NCI-H526 treated with DMSO at 0.1 percent for 48 hours (cell line): Measurements from ENCODE around the gene PTMS.

ENCODE experiments used
- DNase-seq: peaks from one replicate; lab custom pipeline; 2025; lab: John Stamatoyannopoulos, UW

PTMS gene

GRCh38 chr12:6788972-6789924 is 23.1 kb downstream of the PTMS start, which contains the start of gene CD4:
Gene CD4, plus strand, starts transcription at chr12:6789528. Its CDS starts 10,611 bp downstream, at chr12:6800139.
- DNase-seq, result no peak

GRCh38 chr12:6790496-6791150 is 24.5 kb downstream of the PTMS start:
- no peak for DNase-seq

- no peak for DNase-seq
Measured at GRCh38 chr12:6791931-6792520, 25.9 kb downstream of the PTMS start.

- no peak for DNase-seq
Measured at GRCh38 chr12:6792522-6793201, 26.5 kb downstream of the PTMS start.

GRCh38 chr12:6795088-6795487 is 28.9 kb downstream of the PTMS start:
- no peak for DNase-seq

- no peak for DNase-seq
Measured at GRCh38 chr12:6796576-6796975, 30.4 kb downstream of the PTMS start.

- DNase-seq, result no peak
Measured at GRCh38 chr12:6799147-6799546, 33.0 kb downstream of the PTMS start.

- no peak for DNase-seq
Measured at GRCh38 chr12:6807170-6807569, 41.0 kb downstream of the PTMS start.

GRCh38 chr12:6809056-6809455 is 42.9 kb downstream of the PTMS start:
- no peak for DNase-seq

GRCh38 chr12:6810758-6811157 is 44.6 kb downstream of the PTMS start:
- DNase-seq, result no peak

- DNase-seq, result no peak
Measured at GRCh38 chr12:6813363-6813762, 47.2 kb downstream of the PTMS start.

- no peak for DNase-seq
Measured at GRCh38 chr12:6816598-6816997, 50.4 kb downstream of the PTMS start.

GRCh38 chr12:6817098-6817497 is 50.9 kb downstream of the PTMS start:
- DNase-seq, result no peak

GRCh38 chr12:6817662-6818157 is 51.5 kb downstream of the PTMS start:
- DNase-seq, result no peak

- no peak for DNase-seq
Measured at GRCh38 chr12:6818222-6818621, 52.1 kb downstream of the PTMS start.

GRCh38 chr12:6818645-6819044 is 52.5 kb downstream of the PTMS start:
- DNase-seq, result no peak

- DNase-seq, result no peak
Measured at GRCh38 chr12:6819106-6820030, 53.2 kb downstream of the PTMS start.

GRCh38 chr12:6820166-6820565 is 54.0 kb downstream of the PTMS start:
- DNase-seq, result no peak
